Adrenal gland (tissue), 12 donors: ENCODE results near the gene ALG1. TPM values are rescaled to one million over a fixed set of nuclear protein-coding genes. Genes with fewer than 3 reads are reported as not detected.

Experiments used
- DNase-seq, 7 donors: peaks; one replicate each; pipeline ENCODE4 v3.0.0-alpha.2; 2019 to 2020
- H3K27ac ChIP-seq, 5 donors: fragments of 200-600 bp; sonication (generic) in 4 of 5; 1 replicate in 3 of 5; 2 replicates in 2 of 5; pipeline versions ENCODE4 v1.5.1 to v1.8.0; 2016 to 2020; ENCODE audit warnings: mild to moderate bottlenecking in 1 of 5
- H3K27me3 ChIP-seq: fragments of 200-600 bp; 2 replicates; pipeline ENCODE4 v1.8.0; 2021
- H3K36me3 ChIP-seq, 2 donors: fragments of 200-600 bp; replicated peaks in 1 of 2; 1 replicate in 1 of 2; 2 replicates in 1 of 2; pipeline versions ENCODE4 v1.5.1 to v1.8.0; 2018 to 2022
- H3K4me1 ChIP-seq, 2 donors: fragments of 200-600 bp; replicated peaks in 1 of 2; 1 replicate in 1 of 2; 2 replicates in 1 of 2; pipeline versions ENCODE4 v1.5.1 to v1.8.0; 2018 to 2021
- H3K4me3 ChIP-seq, 4 donors: fragments of 200-600 bp; sonication (generic) in 3 of 4; one replicate each; pipeline ENCODE4 v1.5.1; 2016 to 2018
- H3K9me3 ChIP-seq, 3 donors: fragments of 200-600 bp; sonication (generic) in 1 of 3; replicated peaks in 1 of 3; 1 replicate in 2 of 3; 2 replicates in 1 of 3; pipeline versions ENCODE4 v1.5.1 to v1.8.0; 2016 to 2021
- CTCF ChIP-seq, 6 experiments: fragments of 450-650 bp in 4 of 6; fragments of 200-600 bp in 2 of 6; sonication (generic) in 1 of 6; IDR thresholded peaks; 1 replicate in 5 of 6; 2 replicates in 1 of 6; pipeline versions ENCODE4 v1.5.1 to v1.8.0; 2016 to 2021; ENCODE audit warnings: antibody characterized with exemption in 6 of 6, mild to moderate bottlenecking in 2 of 6, moderate library complexity in 1 of 6
- POLR2A ChIP-seq, 2 donors: fragments of 450-650 bp; IDR thresholded peaks; one replicate each; pipeline ENCODE4 v1.6.1; 2017; ENCODE audit warnings: antibody characterized with exemption in 2 of 2, mild to moderate bottlenecking in 2 of 2, moderate library complexity in 1 of 2
- WGBS, 4 donors: extraction: QIAGEN DNeasy Blood & Tissue Kit in 2 of 4; methylation state at CpG; one replicate each; pipeline versions ENCODE4 v1.1.5 to v1.1.7; 2013 to 2017; 5-methylcytosine and 5-hydroxymethylcytosine counted together
- intact Hi-C, 2 donors: fragments of 100-400 bp; cut with DNase I; formaldehyde crosslinking; loops; one replicate each; pipeline versions ENCODE4 v1.14.1 to v1.15.0; 2022 to 2023
- polyA plus RNA-seq, 3 donors: library from polyadenylated mRNA; stranded (reverse); fragments of 200-250 nt in 2 of 3; fragments of 350-450 nt in 1 of 3; fragmentation: Illumina TruSeq in 1 of 3; extraction: RNeasy Lipid Tissue Mini Kit (QIAGEN cat#74804) in 1 of 3; gene quantifications; one replicate each; pipeline ENCODE4 v1.2.3, GENCODE V29; 2013 to 2014
- total RNA-seq, 9 donors: library from RNA; depleted of rRNA in 4 of 9; stranded (reverse); fragments of >200 nt in 4 of 9; fragments of 120-200 nt in 1 of 9; fragmentation: NEBNext Ultra II Directional in 1 of 9; extraction: Animal tissue kit (Norgen Biotek cat#: 25700) in 1 of 9; gene quantifications; one replicate each; pipeline versions ENCODE4 v1.1.0 to v1.2.4, GENCODE V29; 2013 to 2023
- donor health status: healthy with polysubstance abuse.
- donor health status: Bipolar disorder and iron deficiency.
- donor health status: DM: yes; HTN: yes; CAD: no.
- donor health status: DM: no; HTN: no; CAD: no.
- donor health status: DM: no; HTN: no; CAD: no.
- donor health status: DM: yes; HTN: yes; CAD: no.

ALG1 gene
- total and polyA plus RNA-seq, 12 donors = 19.2 to 207 (median 41.3) TPM

GRCh38 chr16:5028950-5029475 is 42.6 kb upstream of the ALG1 start:
- intact Hi-C loops = loop anchor here in 1 of 2 donors (10.0 kb wide), 1 partner anchor 64 kb away; no protein-coding TSS in a partner anchor
- Histone ChIP-seq H3K36me3 (peaks cover 0 to 20% of the 10 kb centered on the region in 2 donors), H3K27me3 (no peaks in the 10 kb centered on the region), H3K4me1 (peaks cover 0 to 9% of the 10 kb centered on the region in 2 donors), H3K27ac (no peak overlapping the region), H3K4me3 (no peak overlapping the region), H3K9me3 (no peaks in the 10 kb centered on the region)
- no peak for TF ChIP-seq POLR2A (IDR thresholded peaks at IDR 0.05)
- TF ChIP-seq CTCF (IDR thresholded peaks at IDR 0.05) = no peak
- no peak for DNase-seq
- 90 to 91% (median 91%) methylated on average over 15 to 18 of the region's 18 CpGs for WGBS, 4 donors

GRCh38 chr16:5030251-5030870 is 41.3 kb upstream of the ALG1 start:
- Histone ChIP-seq H3K27ac (no peak overlapping the region), H3K4me3 (no peak overlapping the region), H3K27me3 (no peaks in the 10 kb centered on the region), H3K4me1 (peaks cover 0 to 16% of the 10 kb centered on the region in 2 donors), H3K9me3 (no peaks in the 10 kb centered on the region), H3K36me3 (peaks cover 0 to 20% of the 10 kb centered on the region in 2 donors)
- WGBS, 4 donors = 85 to 100% (median 88%) methylated on average over 6 to 12 of the region's 12 CpGs
- TF ChIP-seq CTCF (IDR thresholded peaks at IDR 0.05) (no peak), POLR2A (IDR thresholded peaks at IDR 0.05) (no peak)
- intact Hi-C loops = loop anchor here in 1 of 2 donors (5.0 kb wide), 1 partner anchor 73 kb away; the partner anchor contains the start of gene SEC14L5
- DNase-seq = no peak

- Histone ChIP-seq H3K27me3 (no peaks in the 10 kb centered on the region), H3K36me3 (peaks cover 0 to 20% of the 10 kb centered on the region in 2 donors), H3K4me1 (peaks cover 0 to 16% of the 10 kb centered on the region in 2 donors), H3K27ac (no peak overlapping the region), H3K9me3 (no peaks in the 10 kb centered on the region), H3K4me3 (no peak overlapping the region)
- TF ChIP-seq POLR2A (IDR thresholded peaks at IDR 0.05) = no peak
- TF ChIP-seq CTCF (IDR thresholded peaks at IDR 0.05) = no peak
- 84 to 95% (median 90%) methylated on average over 7 of the region's 7 CpGs for WGBS, 4 donors
- no peak for DNase-seq
- intact Hi-C loops = loop anchor here in 1 of 2 donors (5.0 kb wide), 1 partner anchor 74 kb away; the partner anchor contains the start of gene SEC14L5
Observed at GRCh38 chr16:5031601-5032000, 40.0 kb upstream of the ALG1 start.

GRCh38 chr16:5032748-5033167 is 38.9 kb upstream of the ALG1 start:
- intact Hi-C loops = loop anchor here in 1 of 2 donors (5.0 kb wide), 1 partner anchor 75 kb away; the partner anchor contains the start of gene SEC14L5
- H3K4me1 ChIP-seq = peaks cover 0 to 16% of the 10 kb centered on the region in 2 donors
- no peak for DNase-seq
- peaks cover 0 to 16% of the 10 kb centered on the region in 2 donors for H3K36me3 ChIP-seq
- H3K27me3 ChIP-seq = no peaks in the 10 kb centered on the region
- no peaks in the 10 kb centered on the region for H3K9me3 ChIP-seq
- H3K4me3 ChIP-seq = peak overlapping the region in 2 of 4 donors; percentile 65 to 94
- 22 to 39% (median 27%) methylated on average over 9 to 12 of the region's 12 CpGs for WGBS, 4 donors
- TF ChIP-seq POLR2A (IDR thresholded peaks at IDR 0.05) (no peak), CTCF (IDR thresholded peaks at IDR 0.05) (no peak)
- peak overlapping the region in 1 of 5 donors; percentile 84 for H3K27ac ChIP-seq
